Stimulated activated naive B cell treated with anti-CD40 and anti-IgM and Interleukin-4, amounts not matched to agents 10 μg/mL and 1 μg/mL and 100 μg/mL, for 72 hours (primary cell): ENCODE results near the gene SS18L1.

ENCODE experiments used
- ATAC-seq, 2 donors: fragments of 150-1000 bp; cut with Tn5 transposase; replicated peaks; 2 replicates each; pipeline ENCODE4 v1.10.0; 2021; ENCODE audit warnings: moderate library complexity in 1 of 2
- DNase-seq: peaks from one replicate; pipeline ENCODE4 v3.0.0; 2021
- H3K27ac Mint-ChIP-seq: one replicate; pipeline ENCODE4 v1.8.0; 2022; ENCODE audit warnings: mild to moderate bottlenecking, mixed read lengths
- H3K27me3 Mint-ChIP-seq, 2 donors: one replicate each; pipeline ENCODE4 v1.8.0; 2022; ENCODE audit warnings: mixed read lengths in 2 of 2
- H3K36me3 Mint-ChIP-seq, 2 donors: one replicate each; pipeline ENCODE4 v1.8.0; 2022; ENCODE audit warnings: mixed read lengths in 2 of 2, mild to moderate bottlenecking in 1 of 2
- H3K4me1 Mint-ChIP-seq, 2 donors: one replicate each; pipeline ENCODE4 v1.8.0; 2022; ENCODE audit warnings: mixed read lengths in 2 of 2, mild to moderate bottlenecking in 1 of 2
- H3K4me3 Mint-ChIP-seq, 2 donors: one replicate each; pipeline ENCODE4 v1.8.0; 2022; ENCODE audit warnings: mild to moderate bottlenecking in 2 of 2, mixed read lengths in 2 of 2, moderate library complexity in 1 of 2
- H3K9me3 Mint-ChIP-seq, 2 donors: one replicate each; pipeline ENCODE4 v1.8.0; 2022; ENCODE audit warnings: mixed read lengths in 2 of 2, mild to moderate bottlenecking in 1 of 2

The SS18L1 gene

GRCh38 chr20:62202083-62202395 is 58.5 kb downstream of the SS18L1 start:
- peak; percentile 25 to 46 for ATAC-seq
- no peaks in the 10 kb centered on the region for H3K9me3 Mint-ChIP-seq
- H3K27ac Mint-ChIP-seq: no peak overlapping the region
- no peaks in the 10 kb centered on the region for H3K27me3 Mint-ChIP-seq
- peak overlapping the region in 1 of 2 donors; percentile 26 for H3K4me3 Mint-ChIP-seq
- peaks cover 54 to 71% of the 10 kb centered on the region in 2 donors for H3K36me3 Mint-ChIP-seq
- no peak for DNase-seq
- H3K4me1 Mint-ChIP-seq: peaks cover 22 to 34% of the 10 kb centered on the region in 2 donors

- Mint-ChIP-seq H3K9me3 (no peaks in the 10 kb centered on the region), H3K36me3 (peaks cover 54 to 71% of the 10 kb centered on the region in 2 donors), H3K27ac (no peak overlapping the region), H3K27me3 (no peaks in the 10 kb centered on the region), H3K4me1 (peaks cover 22 to 34% of the 10 kb centered on the region in 2 donors), H3K4me3 (no peak overlapping the region)
- ATAC-seq: no peak
- DNase-seq: no peak
Measured at GRCh38 chr20:62202676-62203377, 59.3 kb downstream of the SS18L1 start.

- Mint-ChIP-seq H3K36me3 (peaks cover 49 to 65% of the 10 kb centered on the region in 2 donors), H3K27me3 (no peaks in the 10 kb centered on the region), H3K4me3 (no peak overlapping the region), H3K4me1 (peaks cover 22 to 34% of the 10 kb centered on the region in 2 donors), H3K27ac (no peak overlapping the region), H3K9me3 (no peaks in the 10 kb centered on the region)
- no peak for DNase-seq
- no peak for ATAC-seq
Measured at GRCh38 chr20:62203378-62204030, 59.9 kb downstream of the SS18L1 start.

GRCh38 chr20:62205618-62206387 is 62.2 kb downstream of the SS18L1 start:
- H3K4me3 Mint-ChIP-seq: no peak overlapping the region
- H3K4me1 Mint-ChIP-seq: peaks cover 19 to 31% of the 10 kb centered on the region in 2 donors
- H3K27ac Mint-ChIP-seq: no peak overlapping the region
- peaks cover 0 to 10% of the 10 kb centered on the region in 2 donors for H3K27me3 Mint-ChIP-seq
- DNase-seq (no peak), ATAC-seq (no peak)
- H3K9me3 Mint-ChIP-seq: no peaks in the 10 kb centered on the region
- peaks cover 31 to 46% of the 10 kb centered on the region in 2 donors for H3K36me3 Mint-ChIP-seq

- ATAC-seq (no peak), DNase-seq (no peak)
- Mint-ChIP-seq H3K27ac (no peak overlapping the region), H3K4me3 (no peak overlapping the region), H3K9me3 (no peaks in the 10 kb centered on the region), H3K27me3 (peaks cover 0 to 14% of the 10 kb centered on the region in 2 donors), H3K4me1 (peaks cover 15 to 25% of the 10 kb centered on the region in 2 donors), H3K36me3 (peaks cover 26 to 42% of the 10 kb centered on the region in 2 donors)
Measured at GRCh38 chr20:62206388-62206775, 62.8 kb downstream of the SS18L1 start.

GRCh38 chr20:62208061-62208794 is 64.7 kb downstream of the SS18L1 start:
- ATAC-seq (no peak), DNase-seq (no peak)
- Mint-ChIP-seq H3K4me1 (peaks cover 3 to 6% of the 10 kb centered on the region in 2 donors), H3K9me3 (no peaks in the 10 kb centered on the region), H3K4me3 (no peak overlapping the region), H3K36me3 (peaks cover 14 to 23% of the 10 kb centered on the region in 2 donors), H3K27ac (no peak overlapping the region), H3K27me3 (peaks cover 8 to 26% of the 10 kb centered on the region in 2 donors)

GRCh38 chr20:62208795-62209755 is 65.5 kb downstream of the SS18L1 start:
- Mint-ChIP-seq H3K36me3 (peaks cover 10 to 17% of the 10 kb centered on the region in 2 donors), H3K27me3 (peaks cover 13 to 31% of the 10 kb centered on the region in 2 donors), H3K9me3 (no peaks in the 10 kb centered on the region), H3K27ac (no peak overlapping the region), H3K4me1 (no peaks in the 10 kb centered on the region), H3K4me3 (no peak overlapping the region)
- no peak for ATAC-seq
- no peak for DNase-seq

- H3K4me1 Mint-ChIP-seq: no peaks in the 10 kb centered on the region
- peaks cover 19 to 40% of the 10 kb centered on the region in 2 donors for H3K27me3 Mint-ChIP-seq
- no peak for DNase-seq
- no peak overlapping the region for H3K27ac Mint-ChIP-seq
- ATAC-seq: no peak
- no peak overlapping the region for H3K4me3 Mint-ChIP-seq
- peaks cover 9 to 15% of the 10 kb centered on the region in 2 donors for H3K36me3 Mint-ChIP-seq
- no peaks in the 10 kb centered on the region for H3K9me3 Mint-ChIP-seq
Measured at GRCh38 chr20:62209850-62210495, 66.4 kb downstream of the SS18L1 start.

- peaks cover 23 to 45% of the 10 kb centered on the region in 2 donors for H3K27me3 Mint-ChIP-seq
- no peak overlapping the region for H3K27ac Mint-ChIP-seq
- no peaks in the 10 kb centered on the region for H3K4me1 Mint-ChIP-seq
- DNase-seq (no peak), ATAC-seq (no peak)
- H3K36me3 Mint-ChIP-seq: peaks cover 9 to 10% of the 10 kb centered on the region in 2 donors
- no peaks in the 10 kb centered on the region for H3K9me3 Mint-ChIP-seq
- H3K4me3 Mint-ChIP-seq: no peak overlapping the region
Measured at GRCh38 chr20:62210496-62210855, 66.9 kb downstream of the SS18L1 start.

- no peak for ATAC-seq
- DNase-seq: no peak
- no peaks in the 10 kb centered on the region for H3K9me3 Mint-ChIP-seq
- peaks cover 28 to 52% of the 10 kb centered on the region in 2 donors for H3K27me3 Mint-ChIP-seq
- H3K4me3 Mint-ChIP-seq: no peak overlapping the region
- no peak overlapping the region for H3K27ac Mint-ChIP-seq
- peaks cover 3% of the 10 kb centered on the region in 2 donors for H3K36me3 Mint-ChIP-seq
- no peaks in the 10 kb centered on the region for H3K4me1 Mint-ChIP-seq
Measured at GRCh38 chr20:62211216-62211615, 67.6 kb downstream of the SS18L1 start.

GRCh38 chr20:62211769-62212288 is 68.3 kb downstream of the SS18L1 start:
- no peaks in the 10 kb centered on the region for H3K36me3 Mint-ChIP-seq
- peaks cover 28 to 53% of the 10 kb centered on the region in 2 donors for H3K27me3 Mint-ChIP-seq
- no peaks in the 10 kb centered on the region for H3K4me1 Mint-ChIP-seq
- DNase-seq: no peak
- no peak overlapping the region for H3K27ac Mint-ChIP-seq
- H3K9me3 Mint-ChIP-seq: no peaks in the 10 kb centered on the region
- no peak for ATAC-seq
- H3K4me3 Mint-ChIP-seq: no peak overlapping the region

GRCh38 chr20:62212299-62212698 is 68.7 kb downstream of the SS18L1 start:
- H3K27ac Mint-ChIP-seq: no peak overlapping the region
- no peaks in the 10 kb centered on the region for H3K4me1 Mint-ChIP-seq
- DNase-seq (no peak), ATAC-seq (no peak)
- peaks cover 32 to 58% of the 10 kb centered on the region in 2 donors for H3K27me3 Mint-ChIP-seq
- H3K4me3 Mint-ChIP-seq: no peak overlapping the region
- H3K9me3 Mint-ChIP-seq: no peaks in the 10 kb centered on the region
- H3K36me3 Mint-ChIP-seq: no peaks in the 10 kb centered on the region

- Mint-ChIP-seq H3K4me3 (no peak overlapping the region), H3K27ac (no peak overlapping the region), H3K9me3 (no peaks in the 10 kb centered on the region), H3K4me1 (peaks cover 1 to 3% of the 10 kb centered on the region in 2 donors), H3K27me3 (peaks cover 39 to 75% of the 10 kb centered on the region in 2 donors), H3K36me3 (no peaks in the 10 kb centered on the region)
- no peak for DNase-seq
- no peak for ATAC-seq
Measured at GRCh38 chr20:62214067-62214466, 70.5 kb downstream of the SS18L1 start.
